Ammon's horn (tissue), 1 donor: ENCODE results near the gene SPSB2.
"Not testable (repeated sequence)": the region's sequence is repeated elsewhere in the genome, so short reads cannot be mapped to it uniquely, and the experiment has no call there.

Source experiments
- DNase-seq: peaks from one replicate; pipeline ENCODE4 v3.0.0-alpha.2; 2016; ENCODE audit warnings: low spot score

Gene SPSB2

DNA sequence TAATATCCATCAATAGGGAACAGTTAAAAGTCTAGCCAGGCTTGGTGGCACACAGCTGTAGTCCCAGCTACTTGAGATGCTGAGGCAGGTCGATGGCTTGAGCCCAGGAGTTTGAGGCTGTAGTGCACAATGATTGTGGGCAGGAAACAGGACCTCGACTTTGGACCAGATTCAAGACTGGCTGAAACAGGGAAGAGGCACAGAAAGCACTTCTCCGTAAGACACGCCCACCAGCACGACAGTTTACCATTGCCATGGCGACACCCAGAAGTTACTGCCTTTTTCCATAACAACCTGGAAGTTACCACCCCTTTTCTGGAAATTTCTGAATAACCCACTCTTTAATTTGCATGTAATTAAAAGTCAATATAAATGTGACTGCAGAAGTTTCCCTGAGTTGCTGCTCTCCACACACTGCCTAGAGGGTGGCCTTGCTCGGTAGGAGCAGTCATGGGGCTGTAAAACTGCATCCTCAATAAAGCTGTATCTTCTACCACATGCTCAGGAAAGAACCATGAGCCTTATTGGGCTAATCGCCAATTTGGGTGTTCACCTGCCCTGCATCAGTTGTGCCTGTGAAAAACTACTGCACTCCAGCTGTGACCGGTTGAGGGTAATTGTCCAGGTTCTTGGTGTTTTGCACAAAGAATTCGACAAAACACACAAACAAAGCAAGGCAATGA is 26.9 kb upstream of the SPSB2 start:
- peak; percentile 89 for DNase-seq

DNA sequence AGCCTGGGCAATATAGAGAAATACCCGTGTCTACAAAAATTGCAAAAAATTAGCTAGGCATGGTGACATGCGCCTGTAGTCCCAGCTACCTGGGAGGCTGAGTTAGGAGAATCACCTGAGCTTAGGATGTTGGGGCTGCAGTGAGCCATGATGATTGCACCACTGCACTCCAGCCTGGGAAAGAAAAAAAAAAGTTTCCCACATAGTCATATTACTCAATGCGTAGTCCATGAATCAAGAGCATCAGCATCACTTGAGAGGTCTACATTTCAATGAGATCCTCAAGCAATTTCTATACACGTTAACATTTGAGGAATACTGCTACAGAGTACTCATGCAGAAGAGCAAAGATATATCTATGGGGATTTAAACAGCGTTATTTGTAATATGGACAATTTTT is 26.3 kb upstream of the SPSB2 start:
- DNase-seq, result no peak

DNA sequence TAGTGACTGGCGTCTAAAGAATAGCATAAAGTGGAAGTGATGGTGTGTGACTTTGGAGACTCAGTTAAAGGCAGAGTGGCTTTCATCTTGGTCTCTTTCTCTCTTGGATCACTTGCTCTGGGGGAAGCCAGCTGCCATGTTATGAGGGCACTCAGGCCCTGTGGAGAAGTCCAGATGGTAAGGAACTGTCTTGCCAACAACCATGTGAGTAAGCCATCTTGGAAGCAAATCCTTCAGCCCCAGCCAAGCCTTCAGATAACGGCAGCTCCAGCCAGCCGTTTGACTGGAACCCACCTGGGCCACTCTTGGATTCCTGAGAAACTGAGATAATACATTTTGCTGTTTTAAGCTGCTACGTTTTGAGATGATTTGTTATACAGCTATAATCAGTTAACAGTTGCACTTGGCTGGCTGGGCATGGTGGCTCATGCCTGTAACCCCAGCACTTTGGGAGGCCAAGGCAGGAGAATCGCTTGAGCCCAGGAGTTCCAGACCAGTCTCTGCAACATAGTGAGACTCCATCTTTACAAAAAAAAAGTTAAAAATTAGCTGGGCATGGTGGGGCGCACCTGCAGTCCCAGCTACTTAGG is 23.8 kb upstream of the SPSB2 start:
- no peak for DNase-seq

DNA sequence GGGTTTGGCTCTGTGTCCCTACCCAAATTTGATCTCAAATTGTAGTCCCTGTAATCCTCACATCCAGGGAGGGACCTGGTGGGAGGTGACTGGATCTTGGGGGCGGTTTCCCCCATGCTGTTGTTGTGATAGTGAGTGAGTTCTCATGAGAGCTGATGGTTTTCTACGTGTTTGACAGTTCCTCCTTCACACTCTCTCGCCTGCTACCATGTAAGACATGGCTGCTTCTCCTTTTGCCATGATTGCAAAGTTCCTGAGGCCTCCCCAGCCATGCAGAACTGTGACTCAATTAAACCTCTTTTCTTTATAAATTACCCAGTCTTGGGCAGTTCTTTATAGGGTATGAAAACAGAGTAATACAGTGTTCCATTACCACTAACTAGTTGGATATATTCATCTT is 21.2 kb upstream of the SPSB2 start:
- no peak for DNase-seq

DNA sequence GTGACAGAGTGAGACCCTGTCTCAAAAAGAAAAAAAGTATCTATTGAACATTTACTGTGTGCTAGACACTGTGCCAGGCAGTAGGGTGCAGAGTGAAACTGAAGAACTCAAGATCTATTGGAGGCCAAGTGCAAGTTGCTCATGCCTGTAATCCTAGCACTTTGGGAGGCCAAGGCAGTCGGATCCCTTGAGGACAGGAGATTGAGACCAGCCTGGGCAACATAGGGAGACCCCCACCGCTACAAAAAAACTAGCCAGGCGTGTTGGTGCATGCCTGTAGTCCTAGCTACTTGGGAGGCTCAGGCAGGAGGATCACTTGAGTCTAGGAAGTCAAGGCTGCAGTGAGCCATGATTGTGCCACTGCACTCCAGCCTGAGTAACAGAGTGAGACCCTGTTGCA is 19.6 kb upstream of the SPSB2 start:
- not testable (repeated sequence) for DNase-seq

DNA sequence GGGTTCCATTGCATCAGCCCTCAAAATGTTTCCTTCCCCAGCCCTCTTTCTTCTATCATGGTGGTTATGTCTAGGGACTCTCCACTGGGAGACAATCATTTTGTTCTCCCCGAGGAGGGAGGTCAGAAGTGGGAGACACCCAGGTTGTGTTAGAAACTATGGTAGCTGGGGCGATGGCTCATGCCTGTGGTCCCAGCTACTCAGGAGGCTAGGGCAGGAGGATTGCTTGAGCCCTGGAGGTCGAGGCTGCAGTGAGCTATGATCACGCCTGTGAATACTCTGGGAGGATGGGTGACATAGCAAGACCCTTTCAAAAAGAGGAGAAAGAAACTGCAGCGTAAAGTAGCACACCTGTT is 18.5 kb upstream of the SPSB2 start:
- DNase-seq, result no peak

DNA sequence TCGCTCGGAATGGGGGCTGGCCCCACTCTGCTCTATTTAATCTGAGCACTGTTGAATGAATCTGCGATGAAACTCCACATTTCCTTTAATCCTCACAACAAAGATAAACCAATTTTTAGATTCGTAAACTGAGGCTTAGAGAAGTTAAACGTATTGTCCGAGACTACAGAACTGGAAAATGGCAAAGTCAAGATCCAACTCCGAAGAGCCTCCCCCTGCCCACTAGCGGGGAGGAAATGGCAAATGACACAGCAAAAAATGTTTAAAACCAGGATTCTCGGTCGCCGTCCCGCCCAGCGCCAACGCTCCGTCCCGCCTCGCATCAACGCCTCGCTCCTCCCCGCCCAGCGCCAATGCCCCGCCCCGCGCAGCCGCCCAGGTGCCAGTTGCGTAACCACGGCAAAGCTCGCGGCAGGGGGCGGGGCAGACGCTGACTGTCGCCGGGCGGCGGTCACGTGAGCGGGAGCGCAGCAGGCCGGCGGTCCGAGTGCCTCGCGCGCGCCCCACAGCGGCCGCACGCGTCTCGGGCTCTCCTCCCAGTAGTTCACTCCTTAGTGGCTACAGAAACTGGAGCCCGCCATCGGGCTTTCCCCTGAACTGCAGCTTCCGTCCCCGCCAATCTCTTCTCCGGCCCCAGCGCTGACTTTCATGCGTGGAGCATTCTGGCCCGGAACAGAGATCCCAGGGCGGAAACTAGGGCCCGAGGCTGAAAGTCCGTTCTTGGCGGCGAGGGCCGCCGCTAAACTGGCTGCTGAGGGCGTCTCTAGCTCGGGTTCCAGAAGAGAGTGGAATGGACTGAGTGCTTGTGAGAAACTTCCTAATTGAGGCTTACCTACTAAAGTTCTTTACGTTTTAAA is 17.9 kb upstream of the SPSB2 start:
- peak; percentile 98 for DNase-seq

DNA sequence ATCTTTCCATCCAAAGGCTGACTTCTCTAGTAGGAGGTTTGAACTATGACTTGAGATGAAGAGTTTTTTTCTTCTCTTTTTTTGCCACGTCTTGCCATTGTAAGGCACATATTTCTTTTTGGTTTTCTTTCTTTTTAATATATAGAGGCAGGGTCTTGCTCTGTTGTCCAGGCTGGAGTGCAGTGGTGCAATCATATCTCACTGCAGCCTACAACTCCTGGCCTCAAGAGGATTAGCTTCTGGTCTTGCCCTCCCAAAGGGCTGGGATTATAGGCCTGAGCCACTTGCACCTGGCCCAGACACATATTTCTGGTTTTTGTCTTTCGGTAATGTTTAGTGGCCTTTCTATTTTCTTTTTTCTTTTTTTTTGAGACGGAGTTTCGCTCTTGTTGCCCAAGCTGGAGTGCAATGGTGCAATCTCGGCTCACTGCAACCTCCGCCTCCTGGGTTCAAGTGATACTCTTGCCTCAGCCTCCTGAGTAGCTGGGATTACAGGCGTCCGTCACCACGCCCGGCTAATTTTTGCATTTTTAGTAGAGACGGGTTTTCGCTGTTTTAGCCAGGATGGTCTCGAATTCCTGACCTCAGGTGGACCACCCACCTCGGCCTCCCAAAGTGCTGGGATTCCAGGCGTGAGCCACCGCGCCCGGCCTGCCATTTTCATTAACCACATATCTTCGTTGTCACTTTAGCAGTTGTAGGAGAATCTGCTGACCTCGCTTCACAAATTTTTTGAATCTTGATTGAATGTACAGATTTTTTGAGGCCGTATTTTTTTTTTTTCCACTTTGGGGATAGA is 16.9 kb upstream of the SPSB2 start:
- DNase-seq, result not testable (repeated sequence)

DNA sequence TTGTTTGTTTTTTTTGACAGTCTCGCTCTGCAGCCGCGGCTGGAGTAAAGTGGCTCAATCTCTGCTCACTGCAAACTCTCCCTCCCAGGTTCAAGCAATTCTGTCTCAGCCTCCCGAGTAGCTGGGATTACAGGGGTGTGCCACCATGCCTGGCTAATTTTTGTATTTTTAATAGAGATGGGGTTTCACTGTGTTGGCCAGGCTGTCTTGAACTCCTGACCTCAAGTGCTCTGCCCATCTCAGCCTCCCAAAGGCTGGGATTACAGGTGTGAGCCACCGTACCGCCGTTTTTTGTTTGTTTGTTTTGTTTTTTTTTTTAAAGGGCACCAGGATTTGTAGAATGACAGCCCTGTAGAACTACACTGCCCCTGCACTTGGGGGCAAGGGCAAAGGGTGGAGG is 15.7 kb upstream of the SPSB2 start:
- DNase-seq, result not testable (repeated sequence)

DNA sequence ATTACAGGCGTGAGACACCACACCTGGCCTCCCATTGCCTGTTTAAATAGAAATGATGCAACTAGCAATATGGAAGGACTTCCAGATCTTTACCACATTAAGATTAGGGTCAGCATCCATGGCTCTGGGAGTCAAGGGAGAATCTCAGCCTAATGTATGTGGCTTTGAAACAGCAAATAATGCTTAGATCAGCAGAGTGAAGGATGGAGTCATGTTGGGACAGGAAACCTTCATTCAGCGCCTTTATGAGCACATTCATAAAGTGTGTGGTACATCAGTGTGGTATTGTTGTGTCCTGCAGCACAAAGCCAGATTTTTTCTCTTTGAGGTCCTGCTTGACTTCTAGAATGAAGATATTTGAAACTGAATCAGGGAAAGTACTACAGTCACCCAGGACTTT is 15.3 kb upstream of the SPSB2 start:
- no peak for DNase-seq

DNA sequence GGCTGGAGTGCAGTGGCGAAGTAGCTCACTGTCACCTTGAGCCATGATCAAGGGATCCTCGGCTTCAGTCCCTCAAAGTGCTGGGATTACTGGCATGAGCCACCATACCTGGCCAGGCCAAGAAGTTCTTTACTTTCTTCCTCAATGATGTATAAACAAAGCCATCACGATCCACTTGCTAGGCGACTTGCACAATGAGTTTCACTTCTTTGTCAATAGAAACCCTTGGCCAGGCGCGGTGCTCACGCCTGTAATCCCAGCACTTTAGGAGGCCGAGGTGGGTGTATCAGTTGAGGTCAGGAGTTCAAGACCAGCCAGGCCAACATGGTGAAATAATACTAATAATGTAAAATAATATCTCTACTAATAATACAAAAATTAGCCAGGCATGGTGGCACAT is 14.4 kb upstream of the SPSB2 start:
- no peak for DNase-seq

DNA sequence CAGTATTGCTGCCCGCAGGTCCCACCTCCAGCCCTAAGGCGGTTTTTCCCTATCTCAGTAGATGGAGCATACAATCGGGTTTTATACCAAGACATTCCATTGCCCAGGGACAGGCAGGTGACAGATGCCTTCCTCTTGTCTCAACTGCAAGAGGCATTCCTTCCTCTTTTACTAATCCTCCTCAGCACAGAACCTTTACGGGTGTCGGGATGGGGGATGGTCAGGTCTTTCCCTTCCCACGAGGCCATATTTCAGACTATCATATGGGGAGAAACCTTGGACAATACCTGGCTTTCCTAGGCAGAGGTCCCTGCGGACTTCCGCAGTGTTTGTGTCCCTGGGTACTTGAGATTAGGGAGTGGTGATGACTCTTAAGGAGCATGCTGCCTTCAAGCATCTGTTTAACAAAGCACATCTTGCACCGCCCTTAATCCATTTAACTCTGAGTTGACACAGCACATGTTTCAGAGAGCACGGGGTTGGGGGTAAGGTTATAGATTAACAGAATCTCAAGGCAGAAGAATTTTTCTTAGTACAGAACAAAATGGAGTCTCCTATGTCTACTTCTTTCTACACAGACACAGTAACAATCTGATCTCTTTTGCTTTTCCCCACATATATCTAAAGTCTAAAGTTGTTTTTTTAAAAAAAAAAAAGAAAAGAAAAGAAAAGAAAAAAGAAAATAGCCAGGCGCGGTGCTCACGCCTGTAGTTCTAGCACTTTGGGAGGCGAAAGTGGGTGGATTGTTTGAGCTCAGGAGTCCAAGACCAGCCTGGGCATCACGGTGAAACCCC is 13.3 kb upstream of the SPSB2 start:
- not testable (repeated sequence) for DNase-seq

DNA sequence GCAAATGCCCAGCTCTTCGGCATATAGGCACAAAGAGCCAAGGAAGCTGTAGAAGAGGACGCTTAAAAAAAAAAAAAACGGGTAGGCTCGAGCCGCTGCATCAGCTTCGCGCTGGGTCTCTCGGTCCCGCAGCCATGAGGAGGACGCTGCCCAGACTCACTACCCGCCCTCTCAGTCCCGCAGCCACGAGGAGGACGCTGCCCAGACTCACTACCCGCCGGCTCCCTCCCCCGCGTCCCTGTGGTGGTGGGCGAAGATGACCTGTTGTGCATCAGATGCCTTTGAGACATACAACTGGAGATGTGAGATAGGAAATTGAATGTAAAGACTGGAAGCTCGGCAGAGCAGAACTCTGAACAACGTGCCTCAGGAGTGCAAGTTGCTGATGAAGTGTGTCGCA is 11.4 kb upstream of the SPSB2 start:
- DNase-seq, result no peak

DNA sequence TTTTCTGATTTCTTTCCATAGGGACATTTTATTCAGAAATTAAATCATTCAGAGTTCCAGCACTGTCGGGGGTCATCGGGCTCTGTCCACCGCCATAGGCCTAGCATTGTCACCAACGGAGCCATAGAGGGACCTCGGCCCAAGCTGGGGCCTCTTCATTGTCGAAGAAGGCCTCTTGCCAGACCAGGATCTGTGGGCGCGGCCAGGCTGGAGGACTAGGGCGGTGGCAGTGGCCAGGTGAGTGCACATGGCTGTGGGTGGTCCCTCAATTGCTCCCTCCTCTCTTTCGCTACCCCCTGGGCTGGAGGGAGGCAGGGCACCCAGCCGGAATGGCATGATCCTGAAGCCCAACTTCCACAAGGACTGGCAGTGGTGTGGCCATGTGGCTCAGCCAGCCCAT is 10.6 kb upstream of the SPSB2 start:
- DNase-seq, result no peak

DNA sequence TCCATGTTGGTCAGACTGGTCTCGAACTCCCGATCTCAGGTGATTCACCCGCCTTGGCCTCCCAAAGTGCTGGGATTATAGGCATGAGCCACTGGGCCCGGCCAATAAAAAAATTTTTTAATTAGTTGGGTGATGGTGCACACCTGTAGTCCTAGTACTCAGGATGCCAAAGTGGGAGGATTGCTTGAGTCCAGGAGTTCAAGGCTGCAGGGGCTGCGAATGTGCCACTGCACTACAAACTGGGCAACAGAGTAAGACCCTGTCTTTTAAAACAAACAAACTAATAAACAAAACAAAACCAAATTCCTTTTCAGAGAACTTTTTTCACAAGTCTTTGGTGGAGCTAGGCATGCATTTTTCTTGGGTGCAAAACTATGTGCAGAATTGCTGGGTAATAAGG is 10.1 kb upstream of the SPSB2 start:
- no peak for DNase-seq

DNA sequence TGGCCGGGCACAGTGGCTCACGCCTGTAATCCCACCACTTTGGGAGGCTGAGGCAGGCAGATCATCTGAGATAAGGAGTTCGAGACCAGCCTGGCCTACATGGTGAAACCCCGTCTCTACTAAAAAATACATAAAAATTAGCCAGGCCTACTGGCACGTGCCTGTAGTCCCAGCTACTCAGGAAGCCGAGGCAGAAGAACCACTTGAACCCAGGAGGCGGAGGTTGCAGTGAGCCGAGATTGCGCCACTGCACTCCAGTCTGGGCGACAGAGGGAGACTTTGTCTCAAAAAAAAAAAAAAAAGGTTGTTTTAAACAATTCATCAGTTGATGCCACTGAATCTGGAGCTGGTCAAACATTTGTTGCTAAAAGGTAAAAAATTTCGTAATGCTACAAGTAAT is 6.7 kb upstream of the SPSB2 start:
- not testable (repeated sequence) for DNase-seq

DNA sequence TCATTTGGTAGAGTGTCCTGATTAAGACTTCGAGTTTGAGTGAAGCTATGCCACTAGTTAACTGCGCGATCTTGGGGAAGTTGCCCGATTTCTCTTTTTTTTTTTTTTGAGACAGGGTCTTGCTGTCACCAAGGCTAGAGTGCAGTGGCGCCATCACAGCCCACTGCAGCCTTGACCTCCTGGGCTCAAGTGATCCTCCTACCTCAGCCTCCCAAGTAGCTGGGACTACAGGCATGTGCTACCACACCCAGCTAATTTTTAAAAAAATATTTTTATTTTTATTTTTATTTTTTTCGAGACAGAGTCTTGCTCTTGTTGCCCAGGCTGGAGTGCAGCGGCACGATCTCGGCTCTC is 889 bp upstream of the SPSB2 start:
- not testable (repeated sequence) for DNase-seq

DNA sequence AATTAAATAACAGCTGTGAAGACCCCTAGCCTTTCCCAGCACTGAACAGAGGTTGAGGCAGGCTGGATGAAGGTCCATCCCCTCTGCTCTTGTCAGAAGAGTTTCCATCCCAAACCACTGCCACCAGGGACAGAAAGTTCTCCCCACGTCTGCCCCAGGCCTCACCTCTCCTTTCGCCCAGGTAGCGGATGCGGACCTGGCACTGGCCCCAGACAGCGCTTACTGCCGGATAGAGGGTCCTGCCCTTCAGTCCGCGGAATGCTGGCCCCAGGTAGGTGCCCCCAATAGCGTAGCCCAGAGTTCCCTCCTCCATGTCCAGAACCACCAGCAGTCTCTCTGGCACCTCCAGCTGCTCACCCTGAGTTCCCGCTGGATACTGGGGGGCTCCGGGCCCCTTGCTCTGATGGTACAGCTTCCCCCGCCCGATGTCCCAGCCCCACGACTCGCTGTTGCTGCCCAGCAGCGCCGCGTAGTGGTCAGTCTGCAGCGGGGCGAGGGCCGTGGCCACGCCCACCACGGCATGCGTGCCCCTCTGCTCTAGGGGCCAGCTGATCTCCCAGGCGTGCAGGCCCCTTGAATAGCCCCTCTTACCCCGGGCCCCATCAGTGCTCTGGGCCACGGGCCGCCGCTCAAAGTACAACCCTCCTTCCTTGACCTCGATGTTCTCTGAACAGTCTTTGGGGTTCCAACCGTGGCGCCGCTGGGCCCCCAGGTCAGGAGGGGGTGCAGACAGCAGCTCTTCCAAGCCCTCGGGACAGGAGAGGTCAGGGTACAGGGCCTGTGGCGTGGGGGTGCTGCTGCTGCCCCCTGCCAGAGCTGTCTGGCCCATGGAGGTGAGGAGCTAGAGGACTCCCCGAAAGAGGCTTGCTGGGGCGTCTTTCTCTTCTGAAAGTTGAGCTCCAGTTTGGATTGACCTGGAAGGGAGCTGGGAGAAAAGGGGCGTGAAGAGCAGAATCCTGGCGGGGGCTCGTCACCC is 742 bp downstream of the SPSB2 start:
- peak; percentile 92 for DNase-seq

DNA sequence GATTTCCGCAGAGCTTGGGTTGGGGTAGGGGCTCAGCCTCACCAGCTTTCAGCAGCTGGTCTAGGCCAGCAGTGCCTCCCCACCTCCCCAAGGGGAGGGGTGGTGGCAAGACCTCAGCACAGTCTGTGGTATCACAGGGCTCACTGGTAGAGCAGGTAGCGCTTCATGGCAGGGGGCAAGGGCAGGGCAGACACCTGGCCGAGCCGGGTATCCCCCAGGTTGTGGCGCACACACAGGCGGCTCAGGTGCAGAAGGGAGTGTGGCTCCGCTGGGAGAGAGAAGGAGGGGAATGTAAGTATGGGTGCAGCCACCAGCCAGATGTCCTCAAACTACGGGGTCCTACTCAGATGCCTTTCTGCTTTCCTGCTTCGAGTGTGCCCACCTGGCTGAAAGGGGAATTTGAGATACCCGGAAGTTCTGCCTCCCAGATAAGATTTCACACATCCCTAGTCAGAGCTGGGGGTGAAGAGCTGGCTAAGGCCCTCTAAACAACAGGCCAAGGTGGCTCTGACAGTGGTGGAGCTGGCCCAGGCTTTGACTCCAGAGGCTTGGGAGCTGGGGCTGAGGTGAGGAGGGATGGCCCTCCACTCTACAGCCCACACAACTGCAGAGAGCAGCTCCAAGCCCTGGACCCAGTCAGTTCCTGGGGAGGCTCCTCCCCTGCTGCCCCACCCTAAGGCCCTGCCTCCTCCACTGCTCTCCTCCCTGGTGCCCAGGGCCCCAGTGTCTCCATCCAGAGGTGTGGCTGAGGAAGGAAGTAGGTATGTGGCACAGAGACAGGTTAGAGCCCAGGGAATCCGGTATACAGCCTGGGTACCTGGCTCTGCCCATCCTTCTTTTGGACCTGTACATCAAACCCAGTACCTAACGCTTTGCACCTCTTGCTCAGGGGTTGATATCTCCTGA is 1.8 kb downstream of the SPSB2 start:
- DNase-seq, result peak; percentile 5
